GM12865 (cell line): ENCODE results near the gene HTRA2.

Source experiments
- DNase-seq: peaks from one replicate; pipeline ENCODE4 v3.0.0; 2010; ENCODE audit warnings: low read depth
- H3K4me3 ChIP-seq: 2 replicates; pipeline ENCODE4 v1.5.1; 2011; ENCODE audit warnings: mild to moderate bottlenecking, low read depth, low read length, control low read depth
- CTCF ChIP-seq: IDR thresholded peaks from 2 replicates; pipeline ENCODE4 v1.5.1; 2011; ENCODE audit warnings: low read length, control low read depth, low read depth, inconsistent platforms; ENCODE audit not compliant: insufficient read depth; ENCODE audit errors: missing control alignments

HTRA2 gene

GRCh38 chr2:74576211-74576862 is 46.6 kb downstream of the HTRA2 start:
- H3K4me3 ChIP-seq, result no peak overlapping the region
- no peak for DNase-seq
- TF ChIP-seq CTCF, result no peak

GRCh38 chr2:74576863-74577229 is 47.1 kb downstream of the HTRA2 start:
- no peak for DNase-seq
- TF ChIP-seq CTCF, result no peak
- no peak overlapping the region for H3K4me3 ChIP-seq

GRCh38 chr2:74577448-74577847 is 47.7 kb downstream of the HTRA2 start:
- peak; percentile 71 for DNase-seq

GRCh38 chr2:74578408-74578807 is 48.7 kb downstream of the HTRA2 start:
- no peak overlapping the region for H3K4me3 ChIP-seq
- TF ChIP-seq CTCF, result no peak
- DNase-seq, result peak; percentile 77

More at GRCh38 chr2:74577448-74577847, 47.7 kb downstream of the HTRA2 start:
- no peak for TF ChIP-seq CTCF
- H3K4me3 ChIP-seq, result no peak overlapping the region

- no peak for TF ChIP-seq CTCF
- no peak overlapping the region for H3K4me3 ChIP-seq
- DNase-seq, result no peak
Observed at GRCh38 chr2:74581463-74581862, 51.7 kb downstream of the HTRA2 start.

GRCh38 chr2:74582184-74582583 is 52.5 kb downstream of the HTRA2 start:
- H3K4me3 ChIP-seq, result no peak overlapping the region
- no peak for TF ChIP-seq CTCF
- DNase-seq, result no peak
